B cell (primary cell): Measurements from ENCODE around the gene IRAK2. TPM values are rescaled to one million over a fixed set of nuclear protein-coding genes. Genes with fewer than 3 reads are reported as not detected.
A peak's percentile ranks its signal among the peaks of the same experiment; 100 is the strongest.

Source experiments
- ATAC-seq: fragments of 200-7000 bp; cut with Tn5 transposase; one replicate; pipeline ENCODE4 v1.10.0; 2021; ENCODE audit warnings: low read depth, mild to moderate bottlenecking, moderate number of reproducible peaks, moderate library complexity
- CTCF ChIA-PET: fragments of 350-600 bp; sonication (Branson Sonifier 250); formaldehyde crosslinking; loops from one replicate; lab custom pipeline; 2021; ENCODE audit warnings: antibody characterized with exemption, inconsistent platforms; lab: Charles Lee
- POLR2A ChIA-PET: fragments of 350-600 bp; sonication (Branson Sonifier 250); formaldehyde crosslinking; loops from one replicate; lab custom pipeline; 2021; ENCODE audit warnings: antibody characterized with exemption; lab: Charles Lee
- DNase-seq: peaks from one replicate; pipeline ENCODE4 v3.0.0; 2013
- H2AFZ ChIP-seq: 2 replicates; pipeline ENCODE4 v1.6.1; 2012; ENCODE audit warnings: mild to moderate bottlenecking, low read depth, low read length; ENCODE audit not compliant: insufficient read depth, poor library complexity, severe bottlenecking
- H3K27ac ChIP-seq, 2 donors: 1 replicate in 1 of 2; 2 replicates in 1 of 2; pipeline ENCODE4 v1.5.1; 2012 to 2013; ENCODE audit warnings: low read length in 2 of 2, mild to moderate bottlenecking in 2 of 2, moderate library complexity in 1 of 2
- H3K27me3 ChIP-seq, 4 experiments: fragments of 200-600 bp in 1 of 4; sonication (generic) in 1 of 4; replicated peaks in 1 of 4; 1 replicate in 2 of 4; 2 replicates in 2 of 4; pipeline versions ENCODE4 v1.6.1 to v1.7.0; 2013 to 2016; ENCODE audit warnings: low read length in 3 of 4, mild to moderate bottlenecking in 2 of 4, mixed read lengths in 1 of 4, moderate library complexity in 1 of 4; ENCODE audit not compliant: insufficient read depth in 4 of 4, control insufficient read depth in 3 of 4; ENCODE audit errors: control extremely low read depth in 1 of 4
- H3K36me3 ChIP-seq, 2 experiments: replicated peaks in 1 of 2; 1 replicate in 1 of 2; 2 replicates in 1 of 2; pipeline versions ENCODE4 v1.6.1 to v1.7.1; 2013; ENCODE audit warnings: low read length in 1 of 2; ENCODE audit not compliant: insufficient read depth in 2 of 2, control insufficient read depth in 1 of 2; ENCODE audit errors: control extremely low read depth in 1 of 2, extremely low read depth in 1 of 2
- H3K4me1 ChIP-seq, 2 donors: fragments of 200-600 bp in 1 of 2; sonication (generic) in 1 of 2; 1 replicate in 1 of 2; 2 replicates in 1 of 2; pipeline versions ENCODE4 v1.5.1 to v1.6.1; 2013 to 2017; ENCODE audit warnings: low read length in 2 of 2; ENCODE audit not compliant: control insufficient read depth in 2 of 2, insufficient read depth in 2 of 2
- H3K4me2 ChIP-seq: replicated peaks from 2 replicates; pipeline ENCODE3; 2012; ENCODE audit warnings: mild to moderate bottlenecking, low read depth, low read length; ENCODE audit not compliant: poor library complexity, severe bottlenecking
- H3K4me3 ChIP-seq, 5 experiments: fragments of 200-600 bp in 1 of 5; sonication (generic) in 1 of 5; 1 replicate in 3 of 5; 2 replicates in 2 of 5; pipeline versions ENCODE4 v1.5.1 to v1.7.0; 2011 to 2016; ENCODE audit warnings: low read length in 4 of 5, mild to moderate bottlenecking in 4 of 5, low read depth in 2 of 5, control low read depth in 1 of 5, moderate library complexity in 1 of 5; ENCODE audit not compliant: insufficient read depth in 1 of 5; ENCODE audit errors: control extremely low read depth in 1 of 5, extremely low read depth in 1 of 5
- H3K79me2 ChIP-seq: fragments of 200-600 bp; sonication (generic); one replicate; pipeline ENCODE4 v1.6.0; 2016; ENCODE audit warnings: low read length; ENCODE audit not compliant: control insufficient read depth, insufficient read depth
- H3K9ac ChIP-seq: fragments of 200-600 bp; sonication (generic); 2 replicates; pipeline ENCODE4 v1.6.1; 2017; ENCODE audit warnings: mild to moderate bottlenecking, low read length, moderate library complexity
- H3K9me3 ChIP-seq, 3 donors: one replicate each; pipeline versions ENCODE4 v1.6.1 to v1.7.1; 2013; ENCODE audit warnings: low read length in 2 of 3; ENCODE audit not compliant: control insufficient read depth in 2 of 3, insufficient read depth in 1 of 3; ENCODE audit errors: control extremely low read depth in 1 of 3
- H4K20me1 ChIP-seq: 2 replicates; pipeline ENCODE4 v1.6.0; 2012; ENCODE audit warnings: mild to moderate bottlenecking, low read length; ENCODE audit not compliant: insufficient read depth, control insufficient read depth, poor library complexity, severe bottlenecking
- H3K27ac Mint-ChIP-seq: one replicate; pipeline ENCODE4 v1.8.0; 2021; ENCODE audit warnings: mixed read lengths
- H3K27me3 Mint-ChIP-seq: one replicate; pipeline ENCODE4 v1.8.0; 2021; ENCODE audit warnings: mixed read lengths
- H3K4me1 Mint-ChIP-seq: one replicate; pipeline ENCODE4 v1.8.0; 2021; ENCODE audit warnings: mixed read lengths
- H3K4me3 Mint-ChIP-seq: one replicate; pipeline ENCODE4 v1.8.0; 2021; ENCODE audit warnings: mixed read lengths
- H3K9me3 Mint-ChIP-seq: one replicate; pipeline ENCODE4 v1.8.0; 2022; ENCODE audit warnings: mixed read lengths; ENCODE audit not compliant: insufficient read depth
- CTCF ChIP-seq: fragments of 200-600 bp; IDR thresholded peaks from one replicate; pipeline ENCODE4 v1.8.0; 2022; ENCODE audit warnings: antibody characterized with exemption, mild to moderate bottlenecking
- EZH2 ChIP-seq: IDR thresholded peaks from 2 replicates; pipeline ENCODE4 v1.6.1; 2012; ENCODE audit warnings: borderline replicate concordance, low read depth, mild to moderate bottlenecking, moderate library complexity, low read length; ENCODE audit not compliant: insufficient read depth, poor library complexity, severe bottlenecking
- WGBS: methylation state at CpG from one replicate; pipeline ENCODE4 v1.1.5; 2013; ENCODE audit warnings: missing lambda C conversion rate; ENCODE audit not compliant: insufficient coverage; 5-methylcytosine and 5-hydroxymethylcytosine counted together
- intact Hi-C: fragments of 100-400 bp; cut with micrococcal nuclease; formaldehyde crosslinking; loops from one replicate; pipeline ENCODE4 v1.10.0; 2022
- polyA plus RNA-seq: library from polyadenylated mRNA; depleted of rRNA; stranded (reverse); fragments of >200 nt; gene quantifications from 2 replicates; pipeline ENCODE4 v1.2.3, GENCODE V29; 2012
- total RNA-seq, 2 donors: library from RNA; stranded (reverse); fragments of 120-200 nt in 1 of 2; gene quantifications; 1 replicate in 1 of 2; 2 replicates in 1 of 2; pipeline versions ENCODE4 v1.2.3 to v1.2.4, GENCODE V29; 2013 to 2022

Gene IRAK2
- total and polyA plus RNA-seq, 2 donors (not counting 1 experiment from before 2014, with no cell fraction given): 11.8 to 23.2 TPM

- Histone ChIP-seq H3K27ac (peak overlapping the region; percentile 25 to 72), H3K9ac (no peak overlapping the region), H4K20me1 (no peaks in the 10 kb centered on the region), H3K79me2 (peaks cover 50% of the 10 kb centered on the region), H3K9me3 (no peaks in the 10 kb centered on the region), H3K4me1 (peaks cover 47 to 65% of the 10 kb centered on the region in 2 donors), H3K4me3 (no peak overlapping the region), H2AFZ (no peak overlapping the region), H3K36me3 (peaks cover 0 to 9% of the 10 kb centered on the region in 2 experiments), H3K4me2 (peak overlapping the region; percentile 46), H3K27me3 (no peaks in the 10 kb centered on the region)
- H3K4me3 Mint-ChIP-seq: no peak overlapping the region
- peak overlapping the region; percentile 60 for H3K27ac Mint-ChIP-seq
- no peak for TF ChIP-seq EZH2
- no peak for TF ChIP-seq CTCF
- ATAC-seq (no peak), DNase-seq (no peak)
- WGBS: 81% methylated on average over 7 of the region's 12 CpGs
- POLR2A ChIA-PET: interaction anchor here (0.6 to 1.4 kb wide), 5 partner anchors 9 to 59 kb away, joined by 3 to 5 read pairs (median 4); no protein-coding TSS in a partner anchor
- CTCF ChIA-PET: interaction anchor here (0.8 to 1.7 kb wide), 4 partner anchors 9 to 78 kb away, joined by 3 to 8 read pairs (median 4); no protein-coding TSS in a partner anchor
- no peaks in the 10 kb centered on the region for H3K27me3 Mint-ChIP-seq
- H3K9me3 Mint-ChIP-seq: no peaks in the 10 kb centered on the region
- peaks cover 50% of the 10 kb centered on the region for H3K4me1 Mint-ChIP-seq
- intact Hi-C loops: no loop called here
These were observed 21.4 kb downstream of the IRAK2 start for GRCh38 chr3:10185804-10186762.
